HG03175 (cell line): Measurements from ENCODE around the gene MFAP2.
"Not testable (repeated sequence)": the region's sequence is repeated elsewhere in the genome, so short reads cannot be mapped to it uniquely, and the experiment has no call there.

ENCODE experiments used
- ATAC-seq: cut with Tn5 transposase; IDR thresholded peaks from one replicate; pipeline ENCODE4 v1.9.1; 2021; ENCODE audit warnings: mild to moderate bottlenecking, moderate library complexity; ENCODE audit not compliant: unreplicated experiment

MFAP2 gene

GRCh38 chr1:16965486-16966067 is 14.8 kb downstream of the MFAP2 start:
- no peak for ATAC-seq

- ATAC-seq: not testable (repeated sequence)
Measured at GRCh38 chr1:16964169-16964568, 16.3 kb downstream of the MFAP2 start.

GRCh38 chr1:16961297-16962133 is 18.9 kb downstream of the MFAP2 start:
- ATAC-seq: no peak

DNA sequence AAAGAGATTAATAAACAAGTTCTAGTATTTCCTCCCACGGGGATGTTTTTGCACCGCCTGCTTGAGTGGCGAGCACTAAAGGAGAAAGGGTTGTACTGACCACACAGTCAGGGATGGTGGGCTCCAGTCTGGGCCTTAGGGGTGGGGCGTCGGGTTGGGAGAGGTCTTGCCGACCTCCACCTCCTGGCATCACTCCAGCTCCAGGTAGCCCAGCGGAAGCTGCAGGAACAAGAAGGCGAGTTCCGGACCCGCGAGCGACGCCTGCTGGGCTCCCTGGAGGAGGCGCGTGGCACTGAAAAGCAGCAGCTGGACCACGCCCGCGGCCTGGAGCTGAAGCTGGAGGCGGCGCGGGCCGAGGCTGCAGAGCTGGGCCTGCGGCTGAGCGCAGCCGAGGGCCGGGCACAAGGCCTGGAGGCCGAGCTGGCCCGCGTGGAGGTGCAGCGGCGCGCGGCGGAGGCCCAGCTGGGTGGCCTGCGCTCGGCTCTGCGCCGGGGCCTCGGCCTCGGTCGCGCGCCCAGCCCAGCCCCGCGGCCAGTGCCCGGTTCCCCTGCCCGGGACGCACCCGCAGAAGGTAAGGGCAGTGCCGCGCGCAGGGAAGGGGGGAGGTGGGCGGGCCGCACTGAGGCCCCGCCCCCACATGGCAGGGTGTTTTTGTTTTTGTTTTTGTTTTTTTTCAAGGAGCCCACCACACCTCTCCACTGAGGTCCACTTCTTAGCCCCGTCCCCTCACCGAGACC is 19.7 kb downstream of the MFAP2 start:
- ATAC-seq: peak; percentile 64

- no peak for ATAC-seq
Measured at GRCh38 chr1:16958475-16958874, 21.9 kb downstream of the MFAP2 start.

GRCh38 chr1:16957731-16958130 is 22.7 kb downstream of the MFAP2 start:
- ATAC-seq: no peak

DNA sequence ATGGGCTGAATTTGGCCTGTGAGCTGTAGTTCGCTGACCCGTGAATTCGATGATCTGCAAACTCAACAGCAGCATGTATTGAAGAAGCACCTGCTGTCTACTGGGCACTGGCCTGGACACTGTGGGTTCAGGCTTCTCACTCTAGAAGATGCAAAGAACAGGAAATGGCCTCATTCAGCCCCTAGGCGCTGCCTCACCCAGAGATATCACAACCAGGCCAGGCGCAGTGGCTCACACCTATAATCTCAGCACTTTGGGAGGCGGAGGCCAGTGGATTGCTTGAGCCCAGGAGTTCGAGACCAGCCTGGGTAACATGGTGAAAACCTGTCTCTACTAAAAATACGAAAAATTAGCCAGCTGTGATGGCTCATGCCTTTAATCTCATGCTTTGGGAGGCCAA is 23.6 kb downstream of the MFAP2 start:
- no peak for ATAC-seq

- no peak for ATAC-seq
Measured at GRCh38 chr1:16955186-16955585, 25.2 kb downstream of the MFAP2 start.

DNA sequence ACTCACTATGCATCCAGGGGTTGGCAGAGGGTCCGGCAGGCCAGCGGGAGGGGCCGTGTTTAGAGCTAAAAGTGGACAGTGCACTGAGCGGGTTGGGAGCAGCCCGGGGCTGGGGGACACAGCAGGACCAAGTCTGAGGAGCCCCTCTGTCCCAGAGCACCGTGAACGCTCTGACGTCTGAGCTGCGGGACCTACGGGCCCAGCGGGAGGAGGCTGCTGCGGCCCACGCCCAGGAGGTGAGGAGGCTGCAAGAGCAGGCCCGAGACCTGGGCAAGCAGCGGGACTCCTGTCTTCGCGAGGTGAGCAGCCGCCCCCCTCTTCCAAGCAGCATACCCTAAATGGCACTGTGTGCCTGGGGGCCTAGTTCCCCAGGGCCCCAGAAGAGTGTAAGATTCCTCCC is 25.8 kb downstream of the MFAP2 start:
- ATAC-seq: no peak

DNA sequence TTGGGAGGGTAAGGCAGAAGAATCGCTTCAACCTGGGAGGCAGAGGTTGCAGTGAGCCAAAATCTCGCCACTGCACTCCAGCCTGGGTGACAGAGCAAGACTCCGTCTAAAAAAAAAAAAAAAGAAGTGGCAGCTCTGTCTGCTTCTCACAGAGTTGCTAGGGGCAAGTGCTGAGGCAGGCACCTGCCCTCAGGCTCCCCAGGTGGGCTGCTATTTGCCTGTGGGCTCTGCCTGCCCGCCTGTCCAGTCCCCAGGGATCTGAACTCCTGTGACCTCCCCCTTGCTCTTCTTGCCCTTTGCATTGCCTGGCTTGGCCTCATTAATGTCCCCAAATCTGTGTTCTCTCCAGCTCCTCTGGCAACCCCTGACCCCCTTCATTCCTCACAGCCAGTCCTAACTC is 28.0 kb downstream of the MFAP2 start:
- ATAC-seq: not testable (repeated sequence)

DNA sequence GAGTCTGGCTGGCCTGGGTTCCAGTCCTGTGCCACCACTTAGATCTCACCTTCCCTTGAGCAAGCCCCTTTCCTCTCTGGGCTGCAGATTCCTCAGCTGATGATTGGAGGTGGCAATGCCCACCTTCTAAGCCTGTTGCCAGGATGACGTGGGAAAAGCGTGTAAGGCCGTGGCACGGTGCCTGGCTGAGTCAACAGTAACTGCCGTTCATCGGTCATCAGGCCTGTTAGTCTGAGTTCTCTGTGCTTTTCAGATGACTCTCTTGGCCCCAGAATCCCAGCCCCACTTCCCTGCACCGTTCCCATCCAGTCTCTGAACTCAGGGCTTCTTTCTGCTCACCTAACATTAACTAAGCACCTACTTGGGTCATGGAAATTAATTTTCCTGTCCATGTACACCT is 31.4 kb downstream of the MFAP2 start:
- not testable (repeated sequence) for ATAC-seq

DNA sequence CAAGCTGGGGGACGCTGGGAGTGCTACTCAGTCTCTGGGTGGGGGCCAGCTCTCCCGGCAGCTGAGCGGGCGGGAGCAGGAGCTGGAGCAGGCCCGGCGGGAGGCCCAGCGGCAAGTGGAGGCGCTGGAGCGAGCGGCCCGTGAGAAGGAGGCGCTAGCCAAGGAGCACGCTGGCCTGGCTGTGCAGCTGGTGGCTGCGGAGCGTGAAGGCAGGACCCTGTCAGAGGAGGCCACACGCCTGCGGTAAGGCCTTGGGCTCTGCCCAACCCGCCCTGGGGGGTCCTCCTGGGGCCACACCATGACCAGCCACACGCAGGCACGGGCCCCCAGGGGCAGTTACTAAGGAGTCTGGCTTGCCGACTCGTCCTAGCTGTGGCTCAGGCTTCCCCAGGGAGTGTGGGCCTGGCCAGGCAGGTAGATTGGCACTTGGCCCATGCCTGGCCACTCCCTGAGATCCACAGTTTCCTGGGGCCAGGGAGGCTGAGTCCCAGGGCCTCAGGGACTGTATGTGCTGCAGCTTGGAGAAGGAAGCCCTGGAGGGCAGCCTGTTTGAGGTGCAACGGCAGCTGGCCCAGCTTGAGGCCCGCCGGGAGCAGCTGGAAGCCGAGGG is 32.0 kb downstream of the MFAP2 start:
- ATAC-seq: not testable (repeated sequence)

DNA sequence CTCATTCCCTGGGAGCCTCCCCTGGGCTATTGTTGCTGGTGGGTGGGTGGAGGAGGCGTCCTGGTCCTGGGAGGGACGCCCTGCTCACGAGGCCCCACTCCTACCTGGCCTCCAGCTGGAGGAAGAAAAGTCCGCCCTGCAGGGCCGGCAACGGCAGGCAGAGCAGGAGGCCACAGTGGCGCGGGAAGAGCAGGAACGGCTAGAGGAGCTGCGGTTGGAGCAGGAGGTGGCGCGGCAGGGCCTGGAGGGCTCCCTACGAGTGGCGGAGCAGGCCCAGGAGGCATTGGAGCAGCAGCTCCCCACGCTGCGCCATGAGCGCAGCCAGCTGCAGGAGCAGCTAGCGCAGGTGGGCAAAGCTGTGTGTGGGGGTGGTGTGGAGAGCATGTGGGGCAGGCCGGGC is 33.8 kb downstream of the MFAP2 start:
- ATAC-seq: no peak

- ATAC-seq: not testable (repeated sequence)
Measured at GRCh38 chr1:16946185-16946584, 34.2 kb downstream of the MFAP2 start.

GRCh38 chr1:16945512-16945911 is 34.9 kb downstream of the MFAP2 start:
- ATAC-seq: not testable (repeated sequence)

GRCh38 chr1:16944038-16944437 is 36.4 kb downstream of the MFAP2 start:
- ATAC-seq: no peak

DNA sequence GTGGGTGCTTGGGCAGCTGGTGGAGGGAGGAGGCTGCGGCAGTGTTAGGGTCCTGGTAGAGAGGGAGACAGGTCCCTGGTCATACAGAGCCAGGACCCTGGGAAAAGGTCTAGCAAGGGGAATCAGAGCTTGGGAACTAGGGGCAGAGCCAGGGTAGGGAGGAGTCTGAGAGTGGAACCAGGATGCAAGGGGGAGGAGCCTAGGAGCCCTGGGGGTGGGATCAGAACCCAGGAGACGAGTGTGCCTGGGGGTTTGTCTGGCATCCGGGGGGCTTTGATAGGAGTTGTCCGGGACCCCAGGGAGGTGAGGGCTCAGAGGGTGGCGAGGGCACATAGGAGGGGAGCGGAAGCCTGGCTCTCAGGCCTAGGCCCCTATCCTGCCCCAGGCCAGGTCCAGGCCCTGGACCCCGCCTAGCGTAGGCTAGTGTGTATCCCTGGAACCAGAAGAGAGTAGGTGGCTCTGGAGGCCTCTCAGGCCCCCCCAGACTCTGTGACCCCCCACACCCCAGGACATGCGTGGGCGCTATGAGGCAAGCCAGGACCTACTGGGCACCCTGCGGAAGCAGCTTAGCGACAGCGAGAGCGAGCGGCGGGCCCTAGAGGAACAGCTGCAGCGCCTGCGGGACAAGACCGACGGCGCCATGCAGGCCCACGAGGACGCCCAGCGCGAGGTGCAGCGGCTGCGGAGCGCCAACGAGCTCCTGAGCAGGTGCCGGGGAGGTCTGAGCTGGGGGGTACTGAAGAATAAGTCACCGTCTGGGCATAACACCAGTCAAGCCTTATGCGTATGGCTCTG is 40.8 kb downstream of the MFAP2 start:
- ATAC-seq: not testable (repeated sequence)

DNA sequence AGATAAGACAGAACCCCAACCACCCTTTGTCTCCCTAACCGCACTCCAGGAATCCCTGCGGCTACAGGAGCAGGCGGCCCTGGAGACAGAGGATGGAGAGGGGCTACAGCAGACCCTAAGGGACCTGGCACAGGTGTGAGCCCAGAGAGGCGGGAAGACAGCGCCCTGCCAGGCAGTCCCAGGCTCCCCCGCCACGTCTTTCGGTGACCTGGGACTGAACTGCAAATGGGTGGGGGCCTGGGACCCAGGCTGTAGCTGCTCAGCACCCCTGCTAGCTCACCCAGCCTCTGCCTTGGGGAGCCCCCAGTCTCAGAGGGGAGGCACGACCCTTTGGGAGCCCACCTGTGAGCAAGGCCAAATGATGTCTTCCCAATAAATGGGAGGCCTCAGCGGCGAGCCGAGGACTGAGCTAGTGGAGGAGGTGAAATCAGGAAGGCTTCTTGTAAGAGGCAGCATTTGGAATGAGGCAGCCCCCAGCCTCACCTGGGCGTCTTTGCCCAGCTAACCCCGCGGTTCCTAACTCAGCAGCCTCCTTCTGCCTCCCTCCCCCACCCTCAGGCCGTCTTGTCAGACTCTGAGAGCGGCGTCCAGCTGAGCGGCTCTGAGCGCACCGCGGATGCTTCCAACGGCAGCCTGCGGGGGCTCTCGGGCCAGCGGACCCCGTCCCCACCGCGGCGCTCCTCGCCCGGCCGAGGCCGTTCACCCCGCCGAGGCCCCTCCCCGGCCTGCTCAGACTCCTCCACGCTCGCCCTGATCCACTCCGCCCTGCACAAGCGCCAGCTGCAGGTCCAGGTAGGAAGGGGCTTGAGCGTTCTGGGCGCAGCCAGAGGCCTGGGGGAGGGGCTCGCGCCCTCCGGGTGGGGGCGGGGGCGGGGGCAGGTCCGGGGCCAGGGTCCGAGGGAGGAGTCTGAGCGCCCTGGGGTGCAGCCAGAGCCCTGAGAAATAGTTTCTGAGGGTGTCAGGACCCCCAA is 41.8 kb downstream of the MFAP2 start:
- ATAC-seq: no peak

GRCh38 chr1:16936580-16936979 is 43.8 kb downstream of the MFAP2 start:
- not testable (repeated sequence) for ATAC-seq
